OCI-LY1 (cell line): ENCODE data around the gene ARL8B.

Source experiments
- CTCF ChIP-seq: fragments of 200-600 bp; sonication (generic), shearing (Covaris generic); IDR thresholded peaks from 2 replicates; pipeline ENCODE4 v1.5.1; 2017; ENCODE audit warnings: mild to moderate bottlenecking, antibody characterized with exemption, low read length, moderate library complexity, mixed read lengths
- EZH2 ChIP-seq: fragments of 200-600 bp; sonication (generic), shearing (Covaris generic); IDR thresholded peaks from 2 replicates; pipeline ENCODE4 v1.8.0; 2017; ENCODE audit warnings: borderline replicate concordance, mixed run types, mild to moderate bottlenecking, antibody characterized with exemption, low read length, moderate library complexity, mixed read lengths

GRCh38 chr3:5092018-5092417 lies 30.1 kb upstream of the ARL8B start:
- TF ChIP-seq CTCF, result no peak
- no peak for TF ChIP-seq EZH2
